IPS-11a (cell line): ENCODE measurements around the gene DLAT.
"Not testable (repeated sequence)": the region's sequence is repeated elsewhere in the genome, so short reads cannot be mapped to it uniquely, and the experiment has no call there.

Source experiments
- H3K4me3 ChIP-seq: one replicate; pipeline ENCODE4 v1.5.1; 2013; ENCODE audit warnings: low read depth, low read length, control low read depth

The DLAT gene

DNA sequence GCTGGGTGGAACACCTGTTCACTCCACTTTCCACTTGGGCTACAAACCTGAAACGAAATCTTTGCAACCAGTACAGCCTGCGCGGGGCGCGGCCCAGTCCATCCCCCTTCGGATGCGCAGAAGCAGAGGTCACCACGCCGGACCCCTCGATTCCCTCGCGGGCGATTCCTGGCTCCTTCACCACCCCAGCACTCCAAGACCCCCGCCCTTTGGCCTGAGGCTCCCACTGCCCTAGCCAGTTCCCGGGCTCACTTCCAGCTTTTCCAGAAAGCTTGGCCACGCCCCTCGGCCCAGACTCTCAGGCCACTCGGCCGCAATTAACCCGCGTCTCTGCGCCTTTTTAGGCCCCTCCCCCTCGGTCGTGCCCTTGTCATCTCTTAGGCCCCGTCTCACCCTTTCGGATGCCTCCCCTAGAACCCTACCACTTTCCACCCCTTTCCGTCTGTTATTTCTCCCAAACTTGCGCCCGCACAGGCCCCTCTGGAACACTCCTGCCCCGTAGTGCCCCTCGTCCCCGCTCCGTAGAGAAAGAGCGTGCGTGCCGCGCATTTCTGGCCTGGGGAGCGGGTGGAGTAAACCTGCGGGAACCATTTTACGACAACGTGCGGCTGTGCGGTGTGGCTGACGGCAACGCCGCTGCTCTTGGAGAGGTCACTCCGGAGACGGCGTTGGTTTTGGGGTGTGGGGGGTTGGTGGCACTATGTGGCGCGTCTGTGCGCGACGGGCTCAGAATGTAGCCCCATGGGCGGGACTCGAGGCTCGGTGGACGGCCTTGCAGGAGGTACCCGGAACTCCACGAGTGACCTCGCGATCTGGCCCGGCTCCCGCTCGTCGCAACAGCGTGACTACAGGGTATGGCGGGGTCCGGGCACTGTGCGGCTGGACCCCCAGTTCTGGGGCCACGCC is at the start of gene DLAT:
Gene DLAT, plus strand, starts transcription at position 636 of the 906 bp plus-strand sequence. Its CDS starts 65 bp downstream, at position 701.
- peak within 1 kb of the TSS; percentile 98 for H3K4me3 ChIP-seq

DNA sequence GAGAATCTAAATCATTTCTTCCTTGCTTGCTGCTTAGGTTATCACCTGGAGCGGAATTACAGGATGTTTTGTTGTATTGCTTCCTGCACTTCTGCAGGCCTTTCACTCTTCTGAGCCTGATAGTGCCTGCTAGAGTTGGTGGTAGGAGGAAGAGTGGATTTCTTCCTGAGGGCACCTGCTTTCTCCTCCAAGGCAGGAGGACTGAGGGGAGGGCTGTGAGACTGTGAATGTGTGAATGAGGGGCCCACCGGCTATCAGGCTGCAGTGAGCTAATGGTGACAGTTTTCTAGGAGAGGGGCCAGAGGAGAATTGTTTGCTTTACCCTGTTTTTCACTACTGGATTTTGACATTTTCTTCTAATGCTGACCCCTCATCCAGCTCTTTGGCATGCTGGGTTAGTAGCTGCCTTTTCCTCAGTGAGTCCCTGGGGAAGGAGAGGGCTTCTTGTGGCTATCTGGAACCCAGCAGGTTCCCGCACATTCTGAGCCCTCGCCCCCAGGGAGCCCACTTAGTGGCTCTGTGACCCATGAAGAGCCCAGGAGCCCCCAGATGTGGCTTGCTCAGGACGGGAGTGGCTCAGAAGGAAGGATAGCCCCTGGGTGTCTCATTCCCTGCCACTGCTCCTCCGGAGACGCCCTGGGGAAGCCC is 49.0 kb upstream of the DLAT start:
- H3K4me3 ChIP-seq: peak overlapping the region; percentile 68

DNA sequence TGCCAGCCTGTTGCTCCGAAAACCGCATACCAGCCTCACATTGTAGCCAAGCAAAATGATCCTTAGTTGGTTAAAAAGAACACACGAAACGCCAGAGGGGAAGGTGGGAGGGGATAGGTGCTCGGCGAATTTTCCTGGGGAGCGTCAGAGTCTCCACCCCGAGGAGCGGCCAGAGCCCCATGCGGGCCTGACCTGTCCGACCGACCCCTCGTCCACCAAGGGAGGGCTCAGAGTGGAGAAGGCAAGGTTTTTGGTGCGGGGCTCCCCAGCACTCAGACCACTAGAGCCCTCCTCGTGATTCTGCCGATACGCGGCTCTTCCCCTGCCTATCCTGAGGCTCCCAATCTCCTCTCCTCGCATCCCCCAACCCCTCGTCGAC is 48.5 kb upstream of the DLAT start:
- peak overlapping the region; percentile 68 for H3K4me3 ChIP-seq

DNA sequence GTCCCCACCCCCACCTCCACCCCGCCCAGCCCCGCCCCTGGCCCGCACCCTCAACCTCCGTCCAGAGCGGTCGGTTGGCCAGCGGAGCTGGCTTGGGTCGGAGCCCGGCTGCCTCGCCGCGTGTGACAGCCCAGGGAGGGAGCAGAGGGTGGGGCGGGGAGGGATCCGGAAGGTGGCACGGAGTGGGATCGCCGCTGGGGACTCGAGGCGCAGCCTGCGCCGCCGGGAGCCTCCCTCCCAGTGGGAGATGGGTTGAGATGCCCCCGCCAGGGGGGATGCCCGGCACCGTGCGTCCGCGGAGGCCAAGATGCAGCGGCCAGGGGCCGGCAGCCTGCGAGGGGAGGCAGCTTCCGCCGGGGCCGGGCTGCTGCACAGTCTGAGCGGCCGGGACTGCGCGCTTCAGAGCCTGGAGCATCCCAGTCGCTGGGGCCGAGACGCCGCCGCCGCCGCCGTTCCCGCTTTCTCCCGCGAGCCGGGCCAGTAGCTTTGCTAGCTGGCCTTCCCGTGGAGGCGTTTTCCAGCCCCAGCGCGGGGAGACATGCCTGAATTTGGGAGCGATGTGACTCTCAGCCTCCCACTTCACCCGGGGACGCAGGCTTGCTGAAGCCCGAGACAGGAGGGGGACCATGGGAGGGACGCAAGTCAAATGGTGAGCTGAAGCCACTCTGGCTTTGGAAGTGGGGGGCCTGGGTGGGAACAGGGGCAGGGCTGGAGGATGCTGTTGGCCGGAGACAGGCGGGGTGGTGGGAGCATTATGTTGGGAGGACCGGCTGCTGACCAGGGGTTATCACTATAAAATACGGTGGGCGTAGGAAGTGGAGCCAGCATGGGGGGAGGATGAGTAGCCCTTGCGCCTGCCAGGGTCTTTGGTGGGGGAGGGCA is 47.8 kb upstream of the DLAT start:
- peak overlapping the region; percentile 79 for H3K4me3 ChIP-seq

DNA sequence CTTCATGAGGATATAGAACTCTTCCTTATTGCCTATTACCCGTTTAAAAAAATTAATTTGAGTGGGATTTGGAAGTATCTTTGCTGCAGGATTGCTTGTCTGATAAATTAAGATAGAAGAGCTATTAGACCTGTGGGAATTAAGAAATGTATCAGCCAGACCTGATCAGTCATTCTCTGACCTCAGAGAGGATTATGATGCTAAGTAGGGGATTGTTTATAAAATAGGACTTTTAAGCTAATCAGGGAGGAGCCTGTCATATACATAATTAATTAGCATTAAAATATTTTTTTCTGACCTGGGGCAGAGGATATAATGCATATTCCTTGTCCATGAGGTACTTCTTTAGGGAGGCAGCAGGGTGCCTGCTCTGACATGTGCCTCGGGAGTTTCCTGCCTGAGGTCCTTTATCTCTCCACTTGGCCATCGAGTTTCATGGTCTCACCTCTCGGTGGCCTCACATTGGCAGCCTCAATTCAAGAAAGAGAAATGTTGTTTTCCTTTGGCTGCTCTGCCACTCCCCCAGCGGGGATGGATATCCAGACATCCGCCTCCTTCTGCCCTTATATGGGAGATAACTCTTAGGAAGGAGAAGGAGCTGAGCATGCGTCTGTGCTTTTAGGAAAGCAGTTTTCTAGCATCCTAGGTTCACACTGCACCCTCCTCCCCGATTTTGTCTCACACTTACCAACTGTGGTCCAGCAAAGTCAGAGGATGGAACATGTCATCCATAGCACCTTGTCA is 47.0 kb upstream of the DLAT start:
- peak overlapping the region; percentile 79 for H3K4me3 ChIP-seq

DNA sequence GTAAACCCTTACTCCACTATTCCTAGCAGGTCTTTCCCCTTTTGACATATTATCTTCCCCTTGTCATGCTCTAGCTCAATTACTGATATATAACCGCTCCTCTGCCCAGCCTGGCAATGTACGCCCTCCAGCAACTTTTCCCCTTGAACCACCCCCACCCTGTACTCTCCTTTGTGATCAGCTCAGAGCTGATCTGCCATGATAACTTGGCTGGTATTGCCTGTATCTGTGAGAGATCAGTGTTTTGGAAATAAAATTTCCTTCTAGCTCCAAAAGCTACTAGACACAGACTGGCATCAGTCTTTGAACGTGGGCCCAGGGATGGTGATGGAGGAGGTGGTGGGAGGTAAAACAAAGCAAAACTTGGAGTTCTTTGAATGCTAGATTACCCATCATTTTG is 45.1 kb upstream of the DLAT start:
- H3K4me3 ChIP-seq: no peak overlapping the region

DNA sequence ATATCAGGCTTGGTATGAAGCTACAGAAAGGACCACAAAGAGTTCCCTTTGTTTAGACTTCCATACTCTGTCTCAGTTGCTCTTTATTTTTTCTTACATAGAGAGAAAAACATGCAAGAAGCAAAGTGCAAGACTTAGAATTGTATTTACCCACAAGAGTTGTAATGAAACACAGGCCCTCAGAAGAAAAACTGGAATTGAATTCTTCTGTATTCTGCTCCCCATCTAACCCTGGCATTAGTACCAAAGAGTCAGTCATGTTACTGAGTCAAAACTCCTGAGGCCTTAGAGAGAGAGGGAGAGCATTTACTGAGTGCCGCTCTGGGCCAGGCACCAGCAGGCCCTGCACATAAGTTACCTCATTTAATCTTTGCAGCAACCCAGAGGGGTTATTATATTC is 43.9 kb upstream of the DLAT start:
- no peak overlapping the region for H3K4me3 ChIP-seq

DNA sequence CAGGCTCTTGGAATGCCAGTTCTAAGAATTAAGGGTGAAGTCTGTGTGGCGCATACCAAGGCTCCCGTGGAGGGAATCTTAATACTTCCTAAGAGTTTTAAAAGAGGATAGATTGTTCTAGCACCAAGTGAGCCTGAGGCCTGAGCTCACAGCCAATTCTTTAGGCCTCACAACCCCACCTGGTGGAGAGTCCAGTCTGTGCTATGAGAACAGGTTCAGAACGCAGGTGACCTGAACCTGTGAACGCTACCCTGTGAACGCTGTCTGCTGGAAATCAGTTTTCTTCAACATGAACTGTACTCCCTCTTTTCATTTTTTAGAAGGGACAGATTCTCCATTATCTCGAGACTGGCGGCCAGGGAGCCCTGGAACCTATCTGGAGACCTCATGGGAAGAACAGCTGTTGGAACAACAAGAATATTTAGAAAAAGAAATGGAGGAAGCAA is 43.2 kb upstream of the DLAT start:
- no peak overlapping the region for H3K4me3 ChIP-seq

DNA sequence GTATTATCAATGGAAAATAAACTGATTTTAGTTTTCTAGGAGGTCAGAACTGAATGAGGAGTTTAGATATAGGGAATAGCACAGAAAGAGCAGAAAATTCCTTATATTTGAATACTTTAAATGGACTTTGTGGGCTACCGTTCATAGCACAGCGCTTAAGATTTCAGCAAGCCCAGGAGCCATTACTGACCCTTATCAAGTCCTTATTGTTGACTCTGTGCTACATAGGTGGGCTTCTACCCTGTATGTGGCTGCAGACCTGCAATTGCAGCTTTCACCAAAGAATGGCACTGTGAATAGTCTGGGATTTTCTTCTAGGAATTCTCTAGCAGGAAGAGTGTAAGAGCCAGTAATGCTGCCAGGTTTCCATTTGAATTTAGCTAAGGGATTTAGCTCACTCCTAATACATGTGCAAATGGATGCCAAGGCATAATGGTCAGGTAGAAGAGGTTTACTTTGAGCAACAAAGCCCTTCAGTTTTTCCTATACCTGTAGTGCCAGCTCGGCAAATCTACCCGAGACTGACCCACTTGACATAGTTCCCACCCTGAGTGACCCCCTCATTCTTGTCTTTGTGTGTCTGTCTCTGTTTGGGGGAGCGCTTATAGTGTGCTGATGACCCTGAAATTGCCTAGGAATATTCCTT is 42.5 kb upstream of the DLAT start:
- peak overlapping the region; percentile 18 for H3K4me3 ChIP-seq

DNA sequence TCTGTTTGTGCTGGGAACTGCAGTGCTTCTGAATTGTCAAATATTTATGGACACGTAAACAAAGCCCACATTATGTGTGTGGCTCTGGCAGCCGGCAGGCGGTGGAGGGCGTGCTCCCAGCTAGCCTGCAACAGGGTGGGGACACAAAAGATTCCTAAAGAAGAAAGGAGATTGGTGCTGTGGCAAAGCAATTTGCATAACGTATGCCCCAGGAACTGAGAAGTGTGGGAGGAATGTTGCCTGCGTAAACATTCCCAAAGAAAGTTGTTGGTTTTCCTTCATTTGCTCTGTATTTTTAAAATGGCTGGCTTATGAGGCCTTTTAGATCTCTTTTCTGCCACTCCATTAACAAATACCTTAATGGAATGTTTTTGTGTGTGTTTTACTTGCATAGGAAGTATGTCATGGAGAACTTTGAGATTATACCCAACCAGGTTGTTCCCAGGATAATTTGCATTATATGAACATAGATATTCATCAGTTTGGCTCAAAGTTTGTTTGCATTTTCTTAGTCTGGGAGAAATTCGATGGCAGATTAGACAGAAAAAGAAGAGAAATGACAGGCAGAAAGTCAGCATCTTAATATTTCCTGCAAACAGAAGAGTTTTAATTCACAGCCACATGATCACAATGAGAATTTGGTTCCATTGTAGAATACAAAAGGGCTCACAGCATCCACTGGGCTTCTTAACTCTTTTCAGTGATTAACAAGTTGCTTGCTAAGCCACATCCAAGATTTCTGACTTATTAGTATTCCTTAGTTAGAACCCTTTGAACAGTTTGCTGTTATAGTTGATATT is 41.8 kb upstream of the DLAT start:
- peak overlapping the region; percentile 18 for H3K4me3 ChIP-seq

DNA sequence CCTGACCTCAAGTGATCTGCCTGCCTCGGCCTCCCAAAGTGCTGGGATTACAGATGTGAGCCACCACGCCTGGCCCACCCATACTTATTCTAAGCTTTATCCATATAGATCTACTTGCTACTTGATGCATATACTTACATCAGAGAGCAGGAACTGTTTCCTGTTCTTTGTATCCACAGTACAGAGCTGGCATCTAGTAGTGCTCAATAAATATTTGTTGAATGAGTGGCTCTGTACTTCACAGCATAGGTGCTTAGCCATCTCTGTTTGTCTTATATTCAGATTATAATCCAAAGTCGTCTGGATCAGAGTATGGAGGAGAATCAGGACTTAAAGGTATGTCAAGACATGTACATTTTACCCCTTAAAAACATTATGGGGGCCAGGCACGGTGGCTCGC is 38.6 kb upstream of the DLAT start:
- H3K4me3 ChIP-seq: no peak overlapping the region

DNA sequence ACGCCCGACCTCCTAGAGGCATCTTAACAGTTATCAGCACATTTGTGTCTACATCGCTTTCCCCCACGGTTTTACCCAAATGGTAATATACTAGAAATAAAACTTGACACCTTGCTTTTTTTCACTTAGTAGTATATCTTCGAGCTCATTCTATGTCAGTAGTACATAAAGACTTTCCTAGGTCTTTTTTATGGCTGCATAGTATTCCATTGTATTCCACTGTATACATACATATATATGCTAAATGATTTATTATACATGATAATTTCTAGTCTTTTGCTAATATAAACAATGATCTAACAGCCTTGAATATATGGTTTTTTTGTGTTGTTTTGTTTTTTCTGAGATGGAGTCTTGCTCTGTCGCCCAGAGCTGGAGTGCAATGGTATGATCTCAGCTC is 34.8 kb upstream of the DLAT start:
- no peak overlapping the region for H3K4me3 ChIP-seq

DNA sequence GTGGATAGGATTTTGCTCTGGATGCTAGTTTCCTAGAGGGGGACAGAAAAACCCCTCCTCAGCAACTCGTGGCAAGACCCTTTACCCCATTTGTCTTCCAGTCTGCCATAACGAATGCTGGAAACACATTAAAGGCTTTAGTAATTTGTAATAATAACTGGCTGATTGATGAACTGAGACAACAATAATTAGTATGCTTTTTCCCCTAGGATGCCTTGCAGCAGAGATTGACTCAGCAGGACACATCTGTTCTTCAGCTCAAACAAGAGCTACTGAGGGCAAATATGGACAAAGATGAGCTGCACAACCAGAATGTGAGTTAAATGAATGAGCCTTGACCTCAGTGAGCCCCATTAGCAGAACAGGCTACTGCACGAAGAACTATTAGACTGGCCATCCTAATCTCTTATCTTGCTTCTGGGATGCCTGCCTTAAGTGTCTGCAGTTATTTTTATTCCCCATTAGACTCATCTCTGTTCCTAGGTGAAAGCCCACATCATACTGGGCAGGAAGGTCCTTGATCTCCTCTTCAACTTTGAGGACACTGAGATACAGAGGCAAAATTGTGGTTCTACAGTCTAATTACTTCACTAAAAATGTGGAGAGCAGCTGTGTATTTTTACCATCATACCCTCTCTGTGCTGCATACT is 32.9 kb upstream of the DLAT start:
- H3K4me3 ChIP-seq: no peak overlapping the region

DNA sequence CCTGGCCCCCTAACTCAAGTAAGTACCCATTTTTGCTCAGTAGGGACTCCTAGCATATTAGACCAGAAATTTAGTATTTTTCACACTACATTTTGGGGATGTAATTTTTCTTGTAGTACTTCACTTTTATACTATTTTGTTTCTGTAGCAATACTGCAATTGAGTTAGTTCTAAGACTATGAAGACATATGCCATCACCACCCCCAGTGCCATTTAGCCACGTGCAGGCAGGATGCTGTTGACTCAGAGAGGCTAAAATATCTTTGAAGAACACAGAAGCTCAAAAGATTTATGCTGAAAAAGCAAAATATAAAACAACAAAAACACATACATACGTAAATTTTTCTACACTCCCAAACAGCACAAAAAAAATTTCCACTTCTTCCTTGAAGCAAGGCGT is 29.1 kb upstream of the DLAT start:
- no peak overlapping the region for H3K4me3 ChIP-seq

DNA sequence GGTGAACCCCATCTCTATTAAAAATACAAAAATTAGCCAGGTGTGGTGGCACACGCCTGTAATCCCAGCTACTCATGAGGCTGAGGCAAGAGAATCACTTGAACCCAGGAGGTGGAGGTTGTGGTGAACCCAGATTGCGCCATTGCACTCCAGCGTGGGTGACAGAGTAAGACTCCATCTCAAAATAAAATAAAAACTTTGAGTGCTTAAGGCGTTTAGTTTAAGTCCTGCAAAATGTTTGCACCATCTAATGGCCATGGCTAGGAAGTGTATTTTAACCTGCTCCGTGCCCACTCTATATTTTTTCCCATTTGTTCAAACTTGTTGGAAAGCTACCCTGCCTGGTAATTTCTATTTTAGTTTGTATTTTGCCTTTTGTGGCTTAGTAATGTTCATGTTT is 28.5 kb upstream of the DLAT start:
- H3K4me3 ChIP-seq: not testable (repeated sequence)

DNA sequence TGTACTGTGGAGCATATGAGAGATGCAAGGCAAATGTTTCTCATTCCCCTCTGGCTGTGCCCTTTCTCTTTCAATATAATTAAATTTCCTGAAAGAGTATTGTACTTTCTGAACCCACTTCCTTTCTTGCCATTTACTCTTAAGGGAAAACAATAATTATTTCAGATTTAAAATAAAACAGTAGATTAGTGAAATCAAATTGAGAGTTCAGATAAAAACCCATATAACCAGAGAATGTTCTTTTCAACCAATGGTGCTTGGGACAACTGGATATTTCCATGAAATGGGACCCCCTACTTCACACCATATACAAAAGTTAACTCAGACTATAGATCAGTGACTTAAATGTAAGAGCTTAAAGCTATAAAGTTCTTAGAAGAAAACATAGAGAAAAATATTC is 26.1 kb upstream of the DLAT start:
- no peak overlapping the region for H3K4me3 ChIP-seq

DNA sequence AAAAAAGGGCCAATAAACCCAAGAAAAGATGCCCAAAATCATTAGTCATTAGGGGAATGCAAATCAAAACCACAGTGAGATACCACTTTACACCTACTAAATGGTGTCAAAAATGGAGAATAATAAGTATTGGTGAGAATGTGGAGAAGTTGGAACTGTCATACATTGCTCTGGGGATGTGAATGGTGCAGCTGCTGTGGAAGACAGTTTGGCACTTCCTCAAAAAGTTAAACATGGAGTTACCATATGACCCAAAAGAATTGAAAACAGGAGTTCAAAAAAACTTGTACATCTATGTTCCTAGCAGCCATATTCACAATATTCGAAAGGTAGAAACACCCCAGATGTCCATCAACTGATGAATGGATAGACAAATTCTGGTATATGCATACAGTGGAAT is 24.5 kb upstream of the DLAT start:
- no peak overlapping the region for H3K4me3 ChIP-seq

DNA sequence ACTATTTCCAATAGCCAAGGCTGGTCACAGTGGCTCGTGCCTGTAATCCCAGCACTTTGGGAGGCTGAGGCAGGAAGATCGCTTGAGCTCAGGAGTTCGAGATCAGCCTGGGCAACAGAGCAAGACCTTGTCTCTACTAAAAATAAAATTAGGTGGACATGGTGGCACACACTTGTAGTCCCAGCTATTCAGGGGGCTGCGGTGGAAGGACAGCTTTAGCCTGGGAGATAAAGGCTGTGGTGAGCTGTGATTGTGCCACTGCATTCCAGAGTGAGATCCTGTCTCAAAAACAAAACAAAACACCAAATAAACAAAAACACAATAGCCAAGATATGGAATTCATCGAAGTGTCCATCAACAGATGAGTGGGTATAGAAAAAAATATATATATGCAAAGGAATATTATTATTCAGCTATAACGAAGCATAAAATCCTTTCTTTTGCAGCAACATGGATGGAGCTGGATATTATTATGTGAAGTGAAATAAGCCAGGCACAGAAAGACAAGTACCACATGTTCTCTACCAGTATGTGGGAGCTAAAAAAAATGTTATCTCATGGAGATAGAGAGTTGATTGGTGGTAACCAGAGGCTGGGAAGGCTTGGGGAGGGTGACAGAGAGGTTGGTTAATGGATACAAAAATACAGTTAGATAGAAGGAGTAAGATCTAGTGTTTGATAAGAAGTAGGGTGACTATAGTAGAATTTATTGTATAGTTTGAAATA is 22.6 kb upstream of the DLAT start:
- H3K4me3 ChIP-seq: no peak overlapping the region
